Posterior cingulate gyrus (tissue), 11 donors: ENCODE results near the gene OGFOD2.

ENCODE experiments used
- DNase-seq, 10 donors: peaks; one replicate each; pipeline versions ENCODE4 v3.0.0 to v3.0.0-alpha.2; 2020 to 2021; ENCODE audit warnings: mixed read lengths in 3 of 10
- intact Hi-C: fragments of 100-400 bp; cut with DNase I; formaldehyde crosslinking; loops from one replicate; pipeline ENCODE4 v1.15.1; 2023

The OGFOD2 gene

DNA sequence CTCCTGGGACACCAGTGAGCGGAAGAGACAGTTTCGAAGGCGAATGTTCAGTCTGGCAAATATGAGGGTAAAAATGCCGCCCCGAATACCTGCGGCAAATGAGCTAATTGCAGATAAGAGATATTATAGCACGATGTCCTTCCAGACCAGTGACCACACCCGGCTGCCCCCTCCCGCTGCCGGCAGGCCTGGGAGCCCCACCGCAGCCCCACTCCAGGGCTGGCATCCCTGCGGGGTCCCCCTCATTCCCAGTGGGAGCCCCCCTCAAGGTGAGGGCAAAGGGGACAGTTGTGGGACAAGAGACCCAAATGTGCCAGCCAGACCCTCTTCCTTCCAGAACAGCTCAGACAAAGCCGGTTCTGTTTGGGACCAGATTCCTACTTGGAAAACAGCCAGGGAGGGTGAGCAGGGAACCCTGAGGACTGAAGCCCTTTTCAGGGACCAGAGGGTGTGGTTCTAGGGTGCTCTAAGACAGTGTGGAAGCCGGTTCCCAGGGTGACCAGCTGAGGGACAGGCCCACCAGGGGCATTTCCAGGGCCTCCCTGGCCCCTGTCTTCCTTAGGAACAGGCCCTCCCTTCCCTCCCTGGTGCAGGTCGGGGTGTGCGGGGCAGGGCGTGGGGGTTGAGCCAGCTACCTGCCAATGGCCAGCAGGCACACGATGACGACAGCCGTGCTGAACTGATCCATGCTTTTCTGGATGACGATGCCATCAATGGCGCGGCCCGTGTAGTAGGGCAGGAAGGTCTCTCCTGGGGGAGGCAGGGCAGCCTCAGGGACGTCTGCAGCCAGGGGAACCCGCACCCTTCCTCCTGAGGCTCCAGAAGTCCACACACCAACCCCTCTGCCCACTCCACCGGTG, 25.0 kb upstream of the OGFOD2 start:
- intact Hi-C loops: loop anchor here (5.0 kb wide), 2 partner anchors 68 to 88 kb away; no protein-coding TSS in a partner anchor
- DNase-seq: no peak

DNA sequence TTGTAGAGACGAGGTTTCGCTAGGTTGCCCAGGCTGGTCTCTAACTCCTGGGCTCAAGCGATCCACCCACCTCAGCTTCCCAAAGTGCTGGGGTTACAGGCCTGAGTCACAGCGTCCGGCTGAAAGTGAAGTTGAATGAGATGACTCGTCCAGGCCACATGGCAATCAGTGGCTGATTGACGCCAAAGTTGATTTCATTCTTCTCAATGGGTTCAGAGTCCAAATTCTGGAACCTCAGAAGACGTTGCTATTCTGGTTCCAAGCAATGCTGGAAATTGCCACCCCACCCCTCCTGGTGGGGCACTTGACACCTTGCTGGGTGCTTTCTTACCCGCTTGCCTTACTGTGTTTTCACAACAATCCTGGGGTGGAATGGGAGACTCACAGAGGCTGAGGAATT, 23.6 kb upstream of the OGFOD2 start:
- DNase-seq: no peak
- intact Hi-C loops: loop anchor here (5.0 kb wide), 2 partner anchors 69 to 89 kb away; no protein-coding TSS in a partner anchor

DNA sequence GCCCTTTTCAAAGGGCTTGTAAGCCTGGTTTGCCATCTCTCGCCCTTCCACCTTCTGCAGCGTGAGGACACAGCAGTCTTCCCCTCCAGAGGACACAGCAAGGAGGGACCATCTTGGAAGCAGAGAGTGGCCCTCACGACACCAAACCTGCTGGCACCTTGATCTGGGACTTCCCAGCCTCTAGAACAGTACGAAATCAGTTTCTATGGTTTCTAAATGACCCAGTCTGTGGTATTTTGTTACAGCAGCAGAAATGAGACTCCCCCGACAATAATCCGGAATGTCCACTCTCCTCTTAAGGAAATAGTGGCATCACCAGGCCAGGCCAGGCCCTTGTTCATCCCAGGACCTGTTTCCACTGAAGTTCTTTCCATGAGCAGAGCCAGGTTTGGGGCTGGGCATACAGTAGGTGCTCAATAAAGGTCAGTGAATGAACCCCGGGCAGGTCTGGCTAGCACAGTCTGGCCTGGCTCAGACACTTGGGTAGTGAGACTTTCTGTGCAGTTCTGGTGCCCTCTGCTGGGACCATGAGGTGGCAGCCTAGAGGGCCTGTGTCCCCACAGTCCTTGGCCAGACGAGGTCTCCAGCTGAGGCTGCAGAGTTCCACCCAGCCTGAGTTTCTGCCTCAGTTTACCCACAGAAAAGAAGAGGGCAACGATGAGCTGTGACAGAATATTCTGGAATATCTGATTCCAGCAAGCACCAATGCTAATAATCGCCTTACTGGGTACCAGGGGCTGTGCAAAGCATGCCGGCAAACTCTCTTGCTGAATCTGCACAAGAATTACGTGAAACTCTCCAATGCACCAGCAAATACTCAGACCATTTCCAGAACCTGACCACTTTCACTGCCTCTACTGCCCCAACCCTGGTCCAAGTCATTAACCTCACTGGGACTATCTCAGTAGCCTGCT, 22.8 kb upstream of the OGFOD2 start:
- intact Hi-C loops: loop anchor here (2.0 to 5.0 kb wide), 3 partner anchors 70 to 157 kb away; no protein-coding TSS in a partner anchor
- peak; percentile 59 to 96 (median 82) for DNase-seq

DNA sequence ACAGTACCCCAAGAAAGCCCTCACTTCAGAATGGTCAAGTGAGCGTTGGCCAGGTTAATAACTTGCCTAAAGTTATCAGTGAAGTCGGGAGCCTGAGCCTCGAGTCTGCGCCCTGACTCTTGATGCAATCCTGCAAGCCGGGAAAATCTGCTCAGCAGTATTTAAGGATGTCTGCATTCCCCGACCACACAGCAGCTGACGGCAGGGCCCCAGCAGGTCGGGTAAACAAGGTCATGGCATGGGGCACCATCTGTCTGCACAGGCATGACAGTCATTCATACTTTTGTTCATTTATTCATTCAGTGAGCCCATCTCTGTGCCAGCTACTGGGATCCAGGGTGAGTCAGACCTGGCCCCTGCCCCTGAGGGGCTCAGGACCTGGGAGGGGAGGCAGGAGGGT, 19.9 kb upstream of the OGFOD2 start:
- DNase-seq: no peak
- intact Hi-C loops: no loop called here

GRCh38 chr12:122956035-122956434, 19.0 kb upstream of the OGFOD2 start:
- no peak for DNase-seq
- intact Hi-C loops: no loop called here

DNA sequence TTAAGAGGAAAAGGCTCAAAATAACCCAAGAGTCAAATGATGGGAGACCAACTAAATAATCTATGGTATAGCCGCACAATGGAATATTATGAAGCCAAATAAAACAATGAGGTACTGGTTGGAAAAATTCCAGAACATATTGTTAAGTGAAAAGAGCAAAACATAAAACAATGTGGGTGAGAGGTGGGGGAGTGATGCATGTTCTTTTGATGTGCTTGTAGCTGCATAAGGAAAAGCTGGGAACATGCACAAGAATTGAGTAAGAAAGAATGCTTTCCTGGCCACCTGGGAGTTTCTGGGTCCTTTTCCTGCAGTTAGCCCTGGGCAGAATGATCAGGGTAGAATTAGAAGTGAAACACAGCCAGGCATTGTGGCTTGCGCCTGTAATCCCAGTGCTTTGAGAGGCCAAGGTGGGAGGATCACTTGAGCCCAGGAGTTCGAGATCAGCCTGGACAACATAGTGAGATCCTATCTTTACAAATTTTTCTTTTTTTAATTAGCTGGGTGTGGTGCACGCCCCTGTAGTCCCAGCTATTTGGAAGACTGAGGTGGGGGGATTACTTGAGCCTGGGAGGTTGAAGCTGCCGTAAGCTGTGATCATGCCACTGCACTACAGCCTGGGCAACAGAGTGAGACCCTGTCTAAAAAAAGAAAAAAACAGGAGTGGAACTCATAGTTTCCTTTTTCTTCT, 16.7 kb upstream of the OGFOD2 start:
- intact Hi-C loops: no loop called here
- peak in 1 of 10 donors; percentile 40 for DNase-seq

GRCh38 chr12:122959566-122960192, 15.4 kb upstream of the OGFOD2 start:
- intact Hi-C loops: no loop called here
- DNase-seq: no peak

DNA sequence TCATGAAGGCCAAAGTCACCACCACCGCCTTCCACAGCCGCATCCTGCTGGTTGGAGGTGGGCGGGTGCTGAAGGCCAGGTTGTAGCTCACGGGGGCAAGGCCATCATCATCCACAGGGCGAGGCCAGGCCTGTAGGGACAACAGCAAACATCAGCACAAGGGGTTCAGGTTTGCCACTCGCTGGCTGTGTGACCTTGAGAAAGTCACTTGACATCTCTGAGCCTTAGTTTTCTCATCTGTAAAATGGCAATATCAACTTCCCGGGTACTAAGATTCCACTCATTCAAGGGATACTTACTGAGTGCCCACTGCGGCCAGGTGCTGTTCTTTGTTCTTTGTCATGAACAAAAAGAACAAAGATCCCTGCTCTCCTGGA, 14.9 kb upstream of the OGFOD2 start:
- intact Hi-C loops: no loop called here
- DNase-seq: no peak

GRCh38 chr12:122961531-122962329, 13.3 kb upstream of the OGFOD2 start:
- DNase-seq: no peak
- intact Hi-C loops: no loop called here

DNA sequence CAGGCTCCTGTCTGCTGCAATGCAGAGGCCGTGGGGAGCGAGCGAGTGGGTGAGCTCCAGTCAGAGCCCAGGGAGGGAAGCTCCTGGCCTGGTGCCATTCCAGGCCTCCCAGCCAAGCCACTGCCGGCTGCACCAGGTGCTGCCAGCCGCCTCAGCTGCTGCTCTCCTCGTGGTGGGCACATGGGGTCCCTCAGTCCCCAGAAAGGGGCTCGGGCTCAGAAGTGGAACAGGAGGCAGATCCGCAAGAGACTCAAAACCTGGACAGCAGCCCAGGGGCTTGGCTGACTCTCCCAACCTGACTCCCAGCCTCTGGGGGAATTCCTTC, 11.1 kb upstream of the OGFOD2 start:
- peak in 8 of 10 donors; percentile 65 to 96 (median 76) for DNase-seq
- intact Hi-C loops: no loop called here

- DNase-seq: no peak
- intact Hi-C loops: no loop called here
Observed at GRCh38 chr12:122964439-122965257, 10.4 kb upstream of the OGFOD2 start.

DNA sequence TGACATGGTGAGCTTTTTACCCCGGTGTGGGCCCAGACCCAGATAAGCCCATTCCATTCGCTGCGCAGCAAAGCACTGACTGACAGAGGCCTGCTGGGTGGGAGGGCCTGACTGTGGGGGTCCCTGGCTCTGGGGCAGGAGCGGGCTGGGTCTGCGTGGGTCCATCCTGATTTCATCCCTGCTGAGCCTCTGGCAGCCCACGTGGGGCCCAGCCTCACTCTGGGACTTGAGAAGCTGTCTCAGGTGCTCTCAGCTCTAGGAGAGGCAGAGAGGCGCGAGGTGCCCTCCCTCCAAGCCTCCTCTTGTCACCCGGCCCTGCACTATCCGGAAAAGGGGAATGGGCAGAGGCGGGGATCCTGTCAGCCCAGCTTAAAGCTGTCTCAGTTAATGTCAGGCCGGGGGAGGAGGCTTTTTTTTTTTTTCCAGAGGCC, 9.7 kb upstream of the OGFOD2 start:
- intact Hi-C loops: no loop called here
- DNase-seq: peak in 2 of 10 donors; percentile 77 to 85

GRCh38 chr12:122965851-122966742, 8.9 kb upstream of the OGFOD2 start, which contains the start of gene ABCB9:
Gene ABCB9 (minus strand): TSS chr12:122966463. CDS start chr12:122960235, 6,228 bp downstream.
- peak; percentile 86 to 98 (median 92) for DNase-seq
- intact Hi-C loops: no loop called here

GRCh38 chr12:122966743-122967550, 8.1 kb upstream of the OGFOD2 start:
- no peak for DNase-seq
- intact Hi-C loops: no loop called here

DNA sequence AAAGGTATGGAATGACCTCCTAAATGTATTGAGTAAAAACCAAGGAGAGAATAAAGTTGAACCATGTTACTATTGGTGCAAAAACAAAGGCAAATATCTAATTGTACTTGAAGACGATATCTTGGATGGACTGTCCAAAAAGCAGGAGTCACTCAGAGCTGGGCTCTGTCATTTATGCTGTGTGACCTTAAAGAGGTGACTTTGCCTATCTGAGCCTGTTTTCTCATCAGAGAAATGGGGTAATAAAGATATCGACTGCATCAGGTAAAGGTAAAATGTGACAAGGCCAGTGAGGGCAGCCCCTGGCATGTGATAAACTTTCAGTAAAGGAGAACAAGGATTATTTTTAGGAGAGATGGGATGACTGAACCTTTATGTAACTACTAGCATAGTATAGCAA, 6.9 kb upstream of the OGFOD2 start:
- no peak for DNase-seq
- intact Hi-C loops: no loop called here

GRCh38 chr12:122969676-122970075, 5.4 kb upstream of the OGFOD2 start:
- intact Hi-C loops: no loop called here
- no peak for DNase-seq
